A673 (cell line): ENCODE results near the gene HINT3. TPM values are rescaled to one million over a fixed set of nuclear protein-coding genes. Genes with fewer than 3 reads are reported as not detected.
"Not testable (repeated sequence)": the region's sequence is repeated elsewhere in the genome, so short reads cannot be mapped to it uniquely, and the experiment has no call there.

Experiments used
- Bru-seq: library from RNA; stranded (reverse); fragments of 400-500 nt; gene quantifications from one replicate; lab custom pipeline; 2021; lab: Mats Ljungman, UMichigan
- BruChase-seq, 2 experiments: library from RNA; stranded (reverse); fragments of 400-500 nt; gene quantifications; one replicate each; lab custom pipeline; 2021; lab: Mats Ljungman, UMichigan
- BruUV-seq: library from RNA; stranded (reverse); fragments of 400-500 nt; replicated peaks from 2 replicates; lab custom pipeline; 2021; lab: Mats Ljungman, UMichigan
- CTCF ChIA-PET: fragments of 300-600 bp; sonication (Branson Sonifier 250); formaldehyde crosslinking; loops from one replicate; lab custom pipeline; 2022; ENCODE audit warnings: antibody characterized with exemption; lab: Charles Lee
- POLR2A ChIA-PET: fragments of 300-600 bp; sonication (Branson Sonifier 250); formaldehyde crosslinking; loops from one replicate; lab custom pipeline; 2022; ENCODE audit warnings: antibody characterized with exemption; ENCODE audit not compliant: low non-redundant PET; lab: Charles Lee
- DNase-seq: peaks from one replicate; pipeline ENCODE4 v3.0.0-alpha.2; 2015; ENCODE audit warnings: low spot score
- H3K27ac ChIP-seq: fragments of 200-600 bp; sonication (generic); 2 replicates; pipeline ENCODE4 v1.5.1; 2016; ENCODE audit warnings: mixed run types, low read depth, mild to moderate bottlenecking, mixed read lengths, antibody characterized with exemption, low read length; ENCODE audit not compliant: poor library complexity, severe bottlenecking
- H3K27me3 ChIP-seq: fragments of 200-600 bp; sonication (generic); replicated peaks from 2 replicates; pipeline ENCODE4 v1.6.1; 2017; ENCODE audit warnings: mixed run types, low read depth, mild to moderate bottlenecking, mixed read lengths, antibody characterized with exemption, low read length; ENCODE audit not compliant: insufficient read depth, poor library complexity
- H3K36me3 ChIP-seq: fragments of 200-600 bp; sonication (generic); 2 replicates; pipeline ENCODE4 v1.6.1; 2016; ENCODE audit warnings: mixed run types, mild to moderate bottlenecking, mixed read lengths, antibody characterized with exemption, low read length; ENCODE audit not compliant: insufficient read depth, poor library complexity, severe bottlenecking
- H3K4me1 ChIP-seq: fragments of 200-600 bp; sonication (generic); 2 replicates; pipeline ENCODE4 v1.6.1; 2017; ENCODE audit warnings: mixed run types, mild to moderate bottlenecking, mixed read lengths, antibody characterized with exemption, low read length; ENCODE audit not compliant: insufficient read depth, poor library complexity, severe bottlenecking
- H3K4me3 ChIP-seq: fragments of 200-600 bp; sonication (generic); 2 replicates; pipeline ENCODE4 v1.5.1; 2016; ENCODE audit warnings: low read depth, mixed run types, mild to moderate bottlenecking, mixed read lengths, low read length; ENCODE audit not compliant: poor library complexity, severe bottlenecking
- H3K9me3 ChIP-seq: fragments of 200-600 bp; sonication (generic); 2 replicates; pipeline ENCODE4 v1.6.1; 2016; ENCODE audit warnings: mixed run types, low read depth, mild to moderate bottlenecking, mixed read lengths, antibody characterized with exemption, low read length; ENCODE audit not compliant: poor library complexity, severe bottlenecking
- CTCF ChIP-seq: fragments of 300-800, 200-600 bp; sonication (generic); conservative IDR thresholded peaks from 2 replicates; pipeline ENCODE4 v1.5.1; 2017; ENCODE audit warnings: low read depth, mild to moderate bottlenecking, antibody characterized with exemption, low read length, moderate library complexity, mixed read lengths
- EZH2 ChIP-seq: fragments of 200-600 bp; sonication (generic); IDR thresholded peaks from 2 replicates; pipeline ENCODE4 v1.6.1; 2017; ENCODE audit warnings: borderline replicate concordance, low read depth, mild to moderate bottlenecking, mixed read lengths, antibody characterized with exemption, low read length; ENCODE audit not compliant: poor library complexity, severe bottlenecking
- intact Hi-C: fragments of 100-400 bp; cut with micrococcal nuclease; formaldehyde crosslinking; loops from one replicate; pipeline ENCODE4 v1.10.0; 2022; ENCODE audit not compliant: unreplicated experiment
- long read RNA-seq: library from polyadenylated mRNA; stranded (forward); transcript quantifications from one replicate; pipeline ENCODE4 v2.0.0, GENCODE V29; 2022
- total RNA-seq: library from RNA; stranded (reverse); gene quantifications from 2 replicates; pipeline ENCODE4 v1.2.3, GENCODE V29; 2021

The HINT3 gene
- 15.0 and 15.8 TPM in 2 replicates for total RNA-seq
- percentile 72 among the genes with signal in this experiment for Bru-seq, nascent RNA
- percentile 78 among the genes with signal in this experiment for BruChase-seq, experiment 1, labeled RNA remaining after a 2-hour chase
- percentile 86 among the genes with signal in this experiment for BruChase-seq, experiment 2, labeled RNA remaining after a 6-hour chase
- long read RNA-seq, transcript HINT3-201 (5 exons, 3,314 nt): major isoform, 25 of 27 reads
- long read RNA-seq, partial matches to known transcripts: 2 of 27 reads
- long read RNA-seq, other reads (novel, unspliced or antisense): 0 of 27 reads

GRCh38 chr6:125956506-125957390, at the start of gene HINT3:
TSS of gene HINT3 (plus strand) at chr6:125956770. CDS start at chr6:125956978, 208 bp downstream.
- POLR2A ChIA-PET: interaction anchor here (0.5 kb wide), 1 partner anchor 418 kb away, joined by 3 read pairs; no protein-coding TSS in a partner anchor
- intact Hi-C loops: loop anchor here (1.0 to 2.0 kb wide), 5 partner anchors 50 to 646 kb away; no protein-coding TSS in a partner anchor
- H3K36me3 ChIP-seq: no peaks in the 10 kb centered on the region
- peaks cover 13% of the 10 kb centered on the region for H3K4me1 ChIP-seq
- H3K4me3 ChIP-seq: peak within 1 kb of the TSS; percentile 74
- DNase-seq: peak; percentile 99
- H3K9me3 ChIP-seq: no peaks in the 10 kb centered on the region
- no peak for TF ChIP-seq EZH2
- peak; percentile 99 for TF ChIP-seq CTCF
- no TSS peak for BruUV-seq
- no peaks in the 10 kb centered on the region for H3K27me3 ChIP-seq
- H3K27ac ChIP-seq: peak within 1 kb of the TSS; percentile 89
- CTCF ChIA-PET: interaction anchor here (0.6 to 1.9 kb wide), 17 partner anchors 9 to 176 kb away, joined by 3 to 16 read pairs (median 4); partner anchors contain the start of gene NCOA7

DNA sequence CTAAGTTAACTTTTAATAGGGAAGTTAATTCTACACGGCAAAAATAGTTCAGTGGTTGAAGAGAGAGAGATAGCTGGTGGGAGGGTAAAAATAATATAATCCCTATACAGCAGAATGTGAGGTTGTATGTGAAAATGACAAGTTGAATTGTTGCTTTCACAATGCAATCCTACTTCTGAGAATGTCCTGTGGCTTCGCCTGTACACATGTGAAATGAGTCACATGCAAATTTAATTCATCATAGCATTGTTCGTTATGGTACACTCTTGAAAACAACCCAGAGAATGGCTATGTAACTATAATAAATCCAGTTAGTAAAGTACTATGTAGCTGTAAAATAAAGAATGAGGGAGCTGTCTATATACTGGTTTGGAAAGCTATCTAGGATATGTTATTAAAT, 46.0 kb upstream of the HINT3 start:
- no peaks in the 10 kb centered on the region for H3K36me3 ChIP-seq
- ChIA-PET CTCF (no interaction called here), POLR2A (no interaction called here)
- no peaks in the 10 kb centered on the region for H3K9me3 ChIP-seq
- peaks cover 23% of the 10 kb centered on the region for H3K4me1 ChIP-seq
- BruUV-seq: no TSS peak
- no peak for TF ChIP-seq CTCF
- TF ChIP-seq EZH2: no peak
- no peak overlapping the region for H3K27ac ChIP-seq
- no peaks in the 10 kb centered on the region for H3K27me3 ChIP-seq
- peak; percentile 13 for DNase-seq
- intact Hi-C loops: no loop called here
- no peak overlapping the region for H3K4me3 ChIP-seq

DNA sequence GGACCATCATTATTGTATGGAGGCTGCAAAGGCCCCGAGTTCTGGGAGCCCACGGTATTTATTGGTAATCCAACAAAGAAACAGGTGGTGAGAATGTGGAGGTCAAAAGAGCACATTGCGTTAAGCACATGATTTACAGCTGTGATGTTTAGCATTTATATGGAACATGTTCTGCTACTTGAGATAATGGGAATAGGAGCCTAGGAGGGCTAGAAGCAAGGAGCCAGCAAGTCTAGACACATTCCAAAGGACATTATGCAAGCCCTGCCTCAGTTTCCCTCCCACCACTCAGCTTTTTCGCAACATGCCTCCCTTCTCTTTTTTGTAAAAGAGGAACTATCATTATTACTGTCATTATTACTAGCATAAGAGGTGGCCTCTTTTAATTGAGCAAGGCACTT, 45.5 kb upstream of the HINT3 start:
- H3K36me3 ChIP-seq, H3K27ac ChIP-seq, intact Hi-C loops, H3K4me3 ChIP-seq, CTCF ChIA-PET, H3K9me3 ChIP-seq, POLR2A ChIA-PET, H3K27me3 ChIP-seq, DNase-seq, BruUV-seq: not testable (repeated sequence)
- H3K4me1 ChIP-seq: peaks cover 23% of the 10 kb centered on the region

GRCh38 chr6:125912430-125912829, 44.1 kb upstream of the HINT3 start:
- H3K27me3 ChIP-seq, BruUV-seq, H3K4me3 ChIP-seq, CTCF ChIA-PET, H3K27ac ChIP-seq, DNase-seq, H3K36me3 ChIP-seq, H3K9me3 ChIP-seq, intact Hi-C loops, POLR2A ChIA-PET: not testable (repeated sequence)
- peaks cover 23% of the 10 kb centered on the region for H3K4me1 ChIP-seq
